Naive thymus-derived CD8-positive, alpha-beta T cell (primary cell): ENCODE measurements around the gene LIN7A. TPM values are rescaled to one million over a fixed set of nuclear protein-coding genes. Genes with fewer than 3 reads are reported as not detected.
A peak's percentile ranks its signal among the peaks of the same experiment; 100 is the strongest.

ENCODE experiments used
- ATAC-seq, 2 donors: fragments of 150-1000 bp; cut with Tn5 transposase in 1 of 2; sonication (Bioruptor Pico), chemical (Tn5 transposase) in 1 of 2; 1 replicate in 1 of 2; 2 replicates in 1 of 2; pipeline ENCODE4 v1.10.0; 2021; ENCODE audit warnings: mild to moderate bottlenecking in 2 of 2, moderate library complexity in 2 of 2
- POLR2A ChIA-PET: fragments of 350-600 bp; sonication (Branson Sonifier 250); formaldehyde crosslinking; loops from one replicate; lab custom pipeline; 2021; ENCODE audit warnings: antibody characterized with exemption; lab: Charles Lee
- DNase-seq, 10 donors: peaks; one replicate each; pipeline versions ENCODE4 v3.0.0 to v3.0.0-alpha.2; 2020 to 2022
- H3K27ac Mint-ChIP-seq, 10 donors: one replicate each; pipeline ENCODE4 v1.8.0; 2020 to 2022; ENCODE audit warnings: mild to moderate bottlenecking in 10 of 10, mixed read lengths in 10 of 10, moderate library complexity in 4 of 10, inconsistent platforms in 1 of 10
- H3K27me3 Mint-ChIP-seq, 5 donors: one replicate each; pipeline ENCODE4 v1.8.0; 2021 to 2022; ENCODE audit warnings: mixed read lengths in 5 of 5
- H3K36me3 Mint-ChIP-seq, 3 donors: one replicate each; pipeline ENCODE4 v1.8.0; 2020 to 2022; ENCODE audit warnings: mixed read lengths in 3 of 3, mild to moderate bottlenecking in 2 of 3, inconsistent platforms in 1 of 3
- H3K4me1 Mint-ChIP-seq, 4 donors: one replicate each; pipeline ENCODE4 v1.8.0; 2021 to 2022; ENCODE audit warnings: mixed read lengths in 4 of 4
- H3K4me3 Mint-ChIP-seq, 10 donors: one replicate each; pipeline ENCODE4 v1.8.0; 2020 to 2022; ENCODE audit warnings: mild to moderate bottlenecking in 10 of 10, mixed read lengths in 10 of 10, moderate library complexity in 6 of 10, inconsistent platforms in 1 of 10
- H3K9me3 Mint-ChIP-seq, 9 donors: one replicate each; pipeline ENCODE4 v1.8.0; 2020 to 2022; ENCODE audit warnings: mixed read lengths in 9 of 9, mild to moderate bottlenecking in 3 of 9, inconsistent platforms in 1 of 9, moderate library complexity in 1 of 9
- polyA plus RNA-seq, 3 donors: library from polyadenylated mRNA; unstranded; fragments of 300-500 nt; fragmentation: Illumina TruSeq; gene quantifications; one replicate each; pipeline ENCODE4 v1.2.3, GENCODE V29; 2021
- total RNA-seq, 8 experiments: library from RNA in 2 of 8; stranded (reverse) in 2 of 8; gene quantifications; one replicate each; pipeline ENCODE4 v1.2.3 and lab custom pipeline; 2021 to 2026

Gene LIN7A
- total and polyA plus RNA-seq, 5 experiments from 2014 or later, result not detected

GRCh38 chr12:80941916-80942315 is 4.2 kb upstream of the LIN7A start:
- ATAC-seq (no peak), DNase-seq (no peak)
- no peak overlapping the region for H3K27ac Mint-ChIP-seq
- no peak overlapping the region for H3K4me3 Mint-ChIP-seq
- POLR2A ChIA-PET, result no interaction called here
- no peaks in the 10 kb centered on the region for H3K4me1 Mint-ChIP-seq
- no peaks in the 10 kb centered on the region for H3K36me3 Mint-ChIP-seq
- H3K27me3 Mint-ChIP-seq, result peaks cover 12 to 19% (median 15%) of the 10 kb centered on the region in 5 donors
- peaks cover 0 to 7% (median 2%) of the 10 kb centered on the region in 9 donors for H3K9me3 Mint-ChIP-seq

- H3K4me3 Mint-ChIP-seq, result no peak overlapping the region
- POLR2A ChIA-PET, result no interaction called here
- H3K9me3 Mint-ChIP-seq, result peaks cover 0 to 7% (median 3%) of the 10 kb centered on the region in 9 donors
- ATAC-seq (no peak), DNase-seq (no peak)
- no peak overlapping the region for H3K27ac Mint-ChIP-seq
- H3K36me3 Mint-ChIP-seq, result no peaks in the 10 kb centered on the region
- no peaks in the 10 kb centered on the region for H3K4me1 Mint-ChIP-seq
- H3K27me3 Mint-ChIP-seq, result peaks cover 15 to 31% (median 23%) of the 10 kb centered on the region in 5 donors
Measured at GRCh38 chr12:80939231-80939950, 1.7 kb upstream of the LIN7A start.

GRCh38 chr12:80938397-80938796 is 663 bp upstream of the LIN7A start:
- POLR2A ChIA-PET, result no interaction called here
- DNase-seq (no peak), ATAC-seq (no peak)
- Mint-ChIP-seq H3K4me3 (no peak overlapping the region), H3K27me3 (peaks cover 19 to 36% (median 25%) of the 10 kb centered on the region in 5 donors), H3K9me3 (peaks cover 0 to 7% (median 3%) of the 10 kb centered on the region in 9 donors), H3K27ac (no peak overlapping the region), H3K36me3 (no peaks in the 10 kb centered on the region), H3K4me1 (no peaks in the 10 kb centered on the region)

DNA sequence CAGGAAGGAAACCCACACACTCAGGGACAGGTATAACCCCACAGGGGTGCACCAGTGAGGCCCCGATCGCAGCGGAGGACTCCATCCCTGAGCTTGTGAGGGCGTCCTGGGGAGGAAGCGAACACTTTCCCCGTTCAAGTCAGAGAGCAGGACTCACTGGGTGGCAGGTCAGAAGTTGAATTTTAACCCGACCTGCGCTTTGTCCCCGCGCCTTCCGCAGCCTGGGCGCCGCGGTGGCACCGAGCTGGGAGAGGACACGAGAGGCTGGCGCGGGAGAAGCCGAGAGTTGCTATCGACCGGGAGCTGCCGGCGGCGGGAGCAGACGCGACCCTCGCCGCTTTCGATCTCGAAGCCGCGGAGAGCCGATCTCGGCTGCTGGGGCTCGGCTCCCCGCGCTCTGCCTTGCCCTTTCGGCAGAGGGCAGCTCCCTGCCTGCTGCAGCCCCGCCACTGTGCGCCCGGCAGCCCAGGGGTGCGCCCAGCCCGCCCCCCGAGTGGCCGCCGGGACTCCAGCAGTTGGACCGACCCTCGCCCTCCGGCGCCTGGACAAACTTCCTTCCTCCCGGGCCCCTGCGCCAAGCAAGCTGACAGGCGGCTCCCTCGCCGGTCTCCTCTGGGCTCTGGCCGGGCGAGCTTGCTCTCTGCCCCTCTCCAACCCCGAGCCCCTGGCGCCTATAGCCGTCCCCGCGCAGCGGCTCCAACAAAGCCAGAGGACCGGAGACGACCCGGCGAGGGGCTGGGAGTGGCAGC is 918 bp downstream of the LIN7A start:
- H3K9me3 Mint-ChIP-seq, result peaks cover 0 to 5% (median under 1%) of the 10 kb centered on the region in 9 donors
- no peak overlapping the region for H3K27ac Mint-ChIP-seq
- ATAC-seq (no peak), DNase-seq (peak in 1 of 10 donors; percentile 2)
- H3K4me3 Mint-ChIP-seq, result peak overlapping the region in 2 of 10 donors; percentile 14 to 43
- no peaks in the 10 kb centered on the region for H3K4me1 Mint-ChIP-seq
- H3K36me3 Mint-ChIP-seq, result no peaks in the 10 kb centered on the region
- POLR2A ChIA-PET, result no interaction called here
- H3K27me3 Mint-ChIP-seq, result peaks cover 18 to 36% (median 25%) of the 10 kb centered on the region in 5 donors

DNA sequence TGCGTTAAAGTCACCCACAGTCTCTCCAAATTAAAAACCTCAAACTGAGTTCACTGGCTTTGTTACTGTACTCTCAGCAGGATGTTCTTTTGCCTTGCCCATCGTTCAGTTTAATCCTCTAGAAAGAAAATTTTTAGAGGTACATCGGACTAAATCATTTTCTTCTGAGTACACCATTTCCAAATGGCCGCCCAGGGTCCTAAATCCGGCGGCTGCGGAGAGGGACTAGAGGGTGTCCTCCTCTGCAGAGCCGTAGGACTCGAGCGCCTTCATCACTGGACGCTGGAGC is 1.4 kb downstream of the LIN7A start:
- POLR2A ChIA-PET, result no interaction called here
- Mint-ChIP-seq H3K36me3 (no peaks in the 10 kb centered on the region), H3K27me3 (peaks cover 18 to 36% (median 26%) of the 10 kb centered on the region in 5 donors), H3K4me1 (no peaks in the 10 kb centered on the region), H3K27ac (no peak overlapping the region), H3K9me3 (peaks cover 0 to 5% (median 0%) of the 10 kb centered on the region in 9 donors), H3K4me3 (peak overlapping the region in 1 of 10 donors; percentile 43)
- ATAC-seq (no peak), DNase-seq (no peak)

DNA sequence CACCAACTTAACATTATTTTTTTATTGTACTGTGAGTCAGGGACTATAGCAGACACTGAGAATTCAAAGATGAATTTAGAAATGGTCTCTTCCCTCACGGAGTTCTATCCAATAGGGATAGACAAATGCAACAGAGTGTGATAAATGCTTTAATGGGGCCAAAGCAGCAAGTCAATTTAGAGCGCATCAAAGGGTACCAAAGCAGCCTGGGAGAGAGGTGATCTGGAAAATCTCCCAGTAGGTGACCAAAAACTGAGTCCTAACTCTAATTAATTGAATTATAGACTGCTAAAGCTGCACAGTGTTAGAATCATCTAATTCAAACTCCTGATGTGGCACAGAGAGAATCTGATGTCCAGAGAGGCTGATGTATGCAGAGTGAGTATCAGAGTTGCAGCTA is 2.6 kb downstream of the LIN7A start:
- no peaks in the 10 kb centered on the region for H3K36me3 Mint-ChIP-seq
- POLR2A ChIA-PET, result no interaction called here
- ATAC-seq (no peak), DNase-seq (no peak)
- H3K9me3 Mint-ChIP-seq, result peaks cover 0 to 5% (median 0%) of the 10 kb centered on the region in 9 donors
- no peak overlapping the region for H3K4me3 Mint-ChIP-seq
- no peaks in the 10 kb centered on the region for H3K4me1 Mint-ChIP-seq
- peaks cover 16 to 36% (median 26%) of the 10 kb centered on the region in 5 donors for H3K27me3 Mint-ChIP-seq
- peak overlapping the region in 1 of 10 donors; percentile 53 for H3K27ac Mint-ChIP-seq

DNA sequence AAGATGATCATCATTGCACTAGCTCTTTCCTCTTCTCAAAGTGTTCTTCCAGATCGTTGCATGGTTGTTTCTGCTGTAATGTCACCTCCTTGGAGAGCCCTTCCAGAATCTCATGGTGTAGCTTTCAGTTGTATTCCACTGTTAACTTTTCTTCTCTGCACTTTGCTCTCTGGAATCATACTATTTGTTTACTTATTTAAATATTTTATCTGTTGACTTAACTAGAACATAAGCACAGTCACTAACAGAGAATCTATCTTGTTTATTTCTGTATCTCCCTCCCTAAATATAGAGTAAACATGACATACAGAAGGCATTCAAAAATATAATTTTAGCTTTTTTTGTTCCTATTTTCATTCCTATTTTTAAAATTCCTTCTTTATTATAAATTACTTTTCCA is 11.8 kb downstream of the LIN7A start:
- Mint-ChIP-seq H3K27me3 (no peaks in the 10 kb centered on the region), H3K27ac (no peak overlapping the region), H3K4me3 (no peak overlapping the region), H3K9me3 (peaks cover 0 to 12% (median 2%) of the 10 kb centered on the region in 9 donors), H3K4me1 (no peaks in the 10 kb centered on the region), H3K36me3 (no peaks in the 10 kb centered on the region)
- POLR2A ChIA-PET, result no interaction called here
- ATAC-seq (no peak), DNase-seq (no peak)

DNA sequence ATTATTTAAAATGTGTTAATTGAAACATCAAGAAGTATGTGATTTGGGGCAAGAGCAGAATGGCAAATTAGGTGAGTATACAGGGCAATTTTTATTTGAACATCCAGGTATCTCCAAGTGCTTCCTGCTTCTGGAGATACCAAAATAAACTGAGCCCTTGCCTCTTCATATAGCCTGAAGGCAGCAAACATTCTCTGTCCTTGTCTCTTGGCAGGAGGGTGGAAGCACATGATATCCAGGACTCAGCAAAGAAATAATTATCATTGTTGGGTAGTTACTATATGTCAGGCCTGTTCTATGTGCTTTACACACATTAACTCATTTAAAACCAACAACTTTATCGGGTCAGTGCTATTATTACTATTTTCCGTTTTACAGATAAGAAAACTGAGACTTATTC is 12.5 kb downstream of the LIN7A start:
- Mint-ChIP-seq H3K4me3 (no peak overlapping the region), H3K36me3 (no peaks in the 10 kb centered on the region), H3K4me1 (no peaks in the 10 kb centered on the region), H3K27ac (no peak overlapping the region), H3K27me3 (no peaks in the 10 kb centered on the region), H3K9me3 (peaks cover 0 to 12% (median 2%) of the 10 kb centered on the region in 9 donors)
- ATAC-seq (no peak), DNase-seq (no peak)
- POLR2A ChIA-PET, result no interaction called here

GRCh38 chr12:80924437-80924836 is 13.3 kb downstream of the LIN7A start:
- no peak for ATAC-seq

DNA sequence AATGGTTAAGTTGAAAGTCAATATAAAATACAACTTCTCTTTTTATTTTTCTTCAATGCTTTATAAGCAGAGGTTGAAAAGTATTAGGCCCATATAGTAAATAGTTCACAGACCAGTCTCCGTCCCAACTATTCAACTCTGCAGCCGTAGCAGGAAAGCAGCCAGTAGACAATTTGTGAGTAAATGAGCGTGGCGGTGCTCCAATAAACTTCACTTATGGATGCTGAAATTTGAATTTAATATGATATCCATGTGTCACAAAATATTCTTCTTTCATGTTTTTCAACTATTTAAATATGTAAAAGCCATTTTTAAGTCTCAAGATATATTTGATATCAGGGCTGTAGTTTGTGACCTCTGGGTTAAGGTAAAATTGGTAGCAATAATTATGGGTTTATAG is 17.7 kb downstream of the LIN7A start:
- no peaks in the 10 kb centered on the region for H3K27me3 Mint-ChIP-seq
- no peak overlapping the region for H3K27ac Mint-ChIP-seq
- ATAC-seq (no peak), DNase-seq (no peak)
- H3K9me3 Mint-ChIP-seq, result peaks cover 0 to 11% (median 2%) of the 10 kb centered on the region in 9 donors
- POLR2A ChIA-PET, result no interaction called here
- no peaks in the 10 kb centered on the region for H3K4me1 Mint-ChIP-seq
- H3K4me3 Mint-ChIP-seq, result no peak overlapping the region
- H3K36me3 Mint-ChIP-seq, result no peaks in the 10 kb centered on the region

More at GRCh38 chr12:80924437-80924836, 13.3 kb downstream of the LIN7A start:
- POLR2A ChIA-PET, result no interaction called here
- H3K9me3 Mint-ChIP-seq, result peaks cover 0 to 10% (median 1%) of the 10 kb centered on the region in 9 donors
- no peak overlapping the region for H3K4me3 Mint-ChIP-seq
- H3K27ac Mint-ChIP-seq, result no peak overlapping the region
- H3K36me3 Mint-ChIP-seq, result no peaks in the 10 kb centered on the region
- H3K4me1 Mint-ChIP-seq, result no peaks in the 10 kb centered on the region
- no peaks in the 10 kb centered on the region for H3K27me3 Mint-ChIP-seq
- DNase-seq, result no peak

DNA sequence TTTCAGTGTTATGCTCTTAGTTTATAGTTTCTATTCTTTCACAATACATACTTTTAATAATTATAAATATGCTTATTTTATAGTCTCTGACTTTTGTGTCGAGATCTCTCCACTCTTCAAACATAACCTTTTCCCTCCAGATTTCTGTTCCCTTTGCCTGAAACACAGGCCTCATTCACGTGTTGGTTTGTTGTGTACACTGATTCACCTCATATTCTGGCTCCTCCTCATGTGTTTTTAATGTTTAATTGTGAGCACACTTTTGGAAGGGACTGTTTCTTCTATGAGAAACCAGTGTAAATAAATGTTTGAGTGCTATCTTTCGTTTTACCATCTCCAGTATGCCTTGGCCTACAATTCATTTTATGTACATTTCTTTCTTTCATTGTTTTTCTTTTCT is 20.1 kb downstream of the LIN7A start:
- Mint-ChIP-seq H3K27me3 (no peaks in the 10 kb centered on the region), H3K4me3 (no peak overlapping the region), H3K27ac (no peak overlapping the region), H3K36me3 (no peaks in the 10 kb centered on the region), H3K9me3 (peaks cover 0 to 11% (median 3%) of the 10 kb centered on the region in 9 donors), H3K4me1 (no peaks in the 10 kb centered on the region)
- POLR2A ChIA-PET, result interaction anchor here (0.5 kb wide), 1 partner anchor 36 kb away, joined by 3 read pairs; no protein-coding TSS in a partner anchor
- ATAC-seq (no peak), DNase-seq (no peak)

DNA sequence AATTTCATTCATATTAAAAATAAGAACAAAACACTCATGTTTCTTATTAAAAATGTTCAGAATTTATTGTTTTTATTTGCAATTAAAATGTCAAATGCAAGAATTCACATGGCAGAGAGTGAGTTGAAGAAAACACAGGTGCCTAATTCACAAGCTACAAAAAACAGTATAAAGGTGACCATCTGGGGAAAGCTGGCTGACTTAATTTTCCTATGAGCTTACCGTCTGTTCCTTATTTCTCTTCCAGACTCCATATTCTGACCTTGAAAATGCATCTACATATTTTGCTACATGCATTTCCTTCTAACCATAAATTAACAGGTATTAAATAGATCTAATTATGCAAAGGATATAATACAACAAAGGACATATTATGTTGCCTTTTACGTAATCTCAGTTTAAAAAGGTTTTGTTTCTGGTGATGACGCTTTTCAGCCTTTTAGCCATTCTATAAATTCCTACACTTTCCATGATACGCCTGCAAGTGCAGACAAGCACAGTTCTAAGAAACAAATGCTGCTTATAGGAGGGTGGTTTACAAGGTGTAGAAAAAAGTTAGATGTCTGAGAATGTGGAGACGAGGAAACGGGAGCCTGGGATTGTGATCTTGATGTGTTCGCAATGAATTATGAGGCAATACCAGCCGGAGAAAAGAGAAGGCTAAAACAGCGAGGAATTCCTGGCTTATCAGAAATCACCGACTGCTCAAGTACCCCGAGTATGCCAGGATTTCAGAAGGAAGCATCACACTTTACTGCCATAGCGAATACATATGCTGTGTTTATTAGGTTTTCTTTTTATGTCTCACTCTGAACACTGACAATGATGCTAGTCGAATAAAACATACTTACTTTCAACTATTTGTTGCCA is 24.6 kb downstream of the LIN7A start:
- H3K4me1 Mint-ChIP-seq, result no peaks in the 10 kb centered on the region
- H3K9me3 Mint-ChIP-seq, result peaks cover 0 to 14% (median 3%) of the 10 kb centered on the region in 9 donors
- no peak overlapping the region for H3K27ac Mint-ChIP-seq
- POLR2A ChIA-PET, result no interaction called here
- ATAC-seq (no peak), DNase-seq (no peak)
- no peak overlapping the region for H3K4me3 Mint-ChIP-seq
- H3K36me3 Mint-ChIP-seq, result no peaks in the 10 kb centered on the region
- no peaks in the 10 kb centered on the region for H3K27me3 Mint-ChIP-seq
